ENCODE results near the gene TRPM8. TPM values are rescaled to one million over a fixed set of nuclear protein-coding genes. Genes with fewer than 3 reads are reported as not detected.

The TRPM8 gene
- total and polyA plus RNA-seq, 4 donors = 0.03 to 0.14 TPM; not detected in 2

DNA sequence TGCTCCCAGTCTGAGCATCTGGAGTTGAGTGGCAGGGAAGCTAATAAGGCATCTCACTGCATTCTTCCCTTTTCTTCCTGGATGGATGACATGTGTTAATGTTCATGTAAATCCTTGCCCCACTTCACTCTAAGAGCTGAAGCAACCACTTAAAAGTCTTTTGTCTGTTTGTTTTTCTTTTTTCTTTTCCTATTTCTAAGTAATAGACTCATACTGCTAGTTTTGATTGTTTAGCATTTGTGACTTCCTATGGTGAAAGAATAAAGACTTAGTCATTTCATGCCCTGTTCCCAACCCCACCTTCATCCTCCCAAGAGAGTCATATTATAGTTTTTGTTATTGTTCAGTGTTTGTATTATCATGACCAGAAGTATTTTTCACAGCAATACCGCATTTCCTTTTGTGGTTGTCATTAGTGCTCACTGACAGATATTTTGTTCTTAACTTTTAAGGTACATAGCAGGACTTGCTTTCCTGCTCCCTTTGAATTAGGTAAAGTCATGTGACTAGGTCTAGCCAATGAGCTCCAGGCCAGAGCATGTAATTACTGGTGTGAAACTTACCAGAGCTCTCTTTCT is 115.2 kb downstream of the TRPM8 start:
- DNase-seq (no peak), ATAC-seq (ENCODE audit: insufficient read depth, low FRiP score) (no peak)
- Histone ChIP-seq H3K36me3 (ENCODE audit: control insufficient read depth in 4 of 4, insufficient read depth in 4 of 4, low read length in 4 of 4) (no peaks in the 10 kb centered on the region), H3K27me3 (ENCODE audit: control insufficient read depth in 3 of 3, insufficient read depth in 3 of 3, low read length in 2 of 3) (no peaks in the 10 kb centered on the region), H3K9me3 (ENCODE audit: control insufficient read depth in 4 of 4, insufficient read depth in 3 of 4, low read length in 3 of 4) (peaks cover 0 to 11% (median 7%) of the 10 kb centered on the region in 4 donors), H3K27ac (ENCODE audit: low read depth in 1 of 2, low read length in 1 of 2) (no peak overlapping the region), H3K4me1 (ENCODE audit: control insufficient read depth in 5 of 5, insufficient read depth in 5 of 5, low read length in 5 of 5) (no peaks in the 10 kb centered on the region), H3K4me3 (no peak overlapping the region), H3K9ac (ENCODE audit: insufficient read depth in 1 of 2, low read length in 2 of 2) (no peak overlapping the region)
- WGBS, 2 donors = 60 to 74% methylated on average over 1 of the region's 1 CpG
- TF ChIP-seq, protein P1, sequence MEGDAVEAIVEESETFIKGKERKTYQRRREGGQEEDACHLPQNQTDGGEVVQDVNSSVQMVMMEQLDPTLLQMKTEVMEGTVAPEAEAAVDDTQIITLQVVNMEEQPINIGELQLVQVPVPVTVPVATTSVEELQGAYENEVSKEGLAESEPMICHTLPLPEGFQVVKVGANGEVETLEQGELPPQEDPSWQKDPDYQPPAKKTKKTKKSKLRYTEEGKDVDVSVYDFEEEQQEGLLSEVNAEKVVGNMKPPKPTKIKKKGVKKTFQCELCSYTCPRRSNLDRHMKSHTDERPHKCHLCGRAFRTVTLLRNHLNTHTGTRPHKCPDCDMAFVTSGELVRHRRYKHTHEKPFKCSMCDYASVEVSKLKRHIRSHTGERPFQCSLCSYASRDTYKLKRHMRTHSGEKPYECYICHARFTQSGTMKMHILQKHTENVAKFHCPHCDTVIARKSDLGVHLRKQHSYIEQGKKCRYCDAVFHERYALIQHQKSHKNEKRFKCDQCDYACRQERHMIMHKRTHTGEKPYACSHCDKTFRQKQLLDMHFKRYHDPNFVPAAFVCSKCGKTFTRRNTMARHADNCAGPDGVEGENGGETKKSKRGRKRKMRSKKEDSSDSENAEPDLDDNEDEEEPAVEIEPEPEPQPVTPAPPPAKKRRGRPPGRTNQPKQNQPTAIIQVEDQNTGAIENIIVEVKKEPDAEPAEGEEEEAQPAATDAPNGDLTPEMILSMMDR (IDR thresholded peaks at IDR 0.05; ENCODE audit: control extremely low read depth, extremely low read depth) = no peak

DNA sequence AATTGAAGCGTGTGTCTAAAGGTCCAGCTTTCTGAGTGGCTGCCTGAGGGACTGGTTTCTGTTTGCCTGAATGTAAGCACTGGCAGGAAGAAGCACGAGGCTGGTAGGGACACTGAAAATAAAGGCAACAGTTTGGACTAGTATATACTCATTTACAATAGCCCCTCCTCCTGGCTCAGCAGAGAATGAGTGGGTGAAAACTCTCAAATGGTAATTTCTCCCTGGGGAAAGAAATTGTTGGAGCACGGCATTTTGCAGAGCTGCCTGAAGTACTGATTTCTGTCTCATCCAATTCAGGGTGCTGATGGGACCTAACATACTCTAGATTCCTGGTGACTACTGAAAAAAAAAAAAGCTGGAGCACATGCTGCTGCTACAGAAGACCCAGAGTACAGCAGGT is 116.0 kb downstream of the TRPM8 start:
- H3K4me1 ChIP-seq (ENCODE audit: control insufficient read depth in 5 of 5, insufficient read depth in 5 of 5, low read length in 5 of 5) = no peaks in the 10 kb centered on the region
- TF ChIP-seq, protein P1 (IDR thresholded peaks at IDR 0.05; ENCODE audit: control extremely low read depth, extremely low read depth) = no peak
- H3K27me3 ChIP-seq (ENCODE audit: control insufficient read depth in 3 of 3, insufficient read depth in 3 of 3, low read length in 2 of 3) = no peaks in the 10 kb centered on the region
- no peak overlapping the region for H3K4me3 ChIP-seq
- H3K36me3 ChIP-seq (ENCODE audit: control insufficient read depth in 4 of 4, insufficient read depth in 4 of 4, low read length in 4 of 4) = no peaks in the 10 kb centered on the region
- H3K27ac ChIP-seq (ENCODE audit: low read depth in 1 of 2, low read length in 1 of 2) = no peak overlapping the region
- ATAC-seq (ENCODE audit: insufficient read depth, low FRiP score) (no peak), DNase-seq (no peak)
- 76 to 83% methylated on average over 3 of the region's 3 CpGs for WGBS, 2 donors
- no peak overlapping the region for H3K9ac ChIP-seq (ENCODE audit: insufficient read depth in 1 of 2, low read length in 2 of 2)
- H3K9me3 ChIP-seq (ENCODE audit: control insufficient read depth in 4 of 4, insufficient read depth in 3 of 4, low read length in 3 of 4) = peaks cover 0 to 11% (median 7%) of the 10 kb centered on the region in 4 donors

DNA sequence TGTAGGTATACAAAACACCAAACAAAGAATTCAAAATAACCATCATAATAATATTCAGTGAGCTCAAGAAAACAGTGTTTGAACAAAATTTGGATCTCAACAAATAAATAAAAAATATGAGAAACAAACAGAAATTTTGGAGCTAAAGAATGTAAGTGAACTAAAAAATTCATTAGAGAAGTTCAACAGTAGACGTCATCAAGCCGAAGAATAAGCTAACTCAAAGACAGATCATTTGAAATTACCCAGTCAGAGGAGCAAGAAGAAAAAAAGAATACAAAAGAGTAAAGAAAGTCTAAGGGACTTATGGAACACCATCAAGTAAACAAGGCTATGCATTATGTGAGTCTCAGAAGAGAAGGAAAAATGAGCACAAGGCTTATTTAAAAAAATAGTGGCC is 116.7 kb downstream of the TRPM8 start:
- TF ChIP-seq, protein P1 (IDR thresholded peaks at IDR 0.05; ENCODE audit: control extremely low read depth, extremely low read depth) = no peak
- Histone ChIP-seq H3K27me3 (ENCODE audit: control insufficient read depth in 3 of 3, insufficient read depth in 3 of 3, low read length in 2 of 3) (no peaks in the 10 kb centered on the region), H3K9me3 (ENCODE audit: control insufficient read depth in 4 of 4, insufficient read depth in 3 of 4, low read length in 3 of 4) (peaks cover 0 to 11% (median 7%) of the 10 kb centered on the region in 4 donors), H3K4me3 (no peak overlapping the region), H3K27ac (ENCODE audit: low read depth in 1 of 2, low read length in 1 of 2) (no peak overlapping the region), H3K36me3 (ENCODE audit: control insufficient read depth in 4 of 4, insufficient read depth in 4 of 4, low read length in 4 of 4) (no peaks in the 10 kb centered on the region), H3K9ac (ENCODE audit: insufficient read depth in 1 of 2, low read length in 2 of 2) (no peak overlapping the region), H3K4me1 (ENCODE audit: control insufficient read depth in 5 of 5, insufficient read depth in 5 of 5, low read length in 5 of 5) (no peaks in the 10 kb centered on the region)
- DNase-seq (no peak), ATAC-seq (ENCODE audit: insufficient read depth, low FRiP score) (no peak)
- 91 to 97% methylated on average over 2 of the region's 2 CpGs for WGBS, 2 donors

All from lung (tissue), 12 donors.